Stimulated activated CD4-positive, alpha-beta T cell treated with anti-CD3 and anti-CD28 coated beads, Interleukin-15, amount 100 ng/mL, for 24 hours (primary cell): ENCODE data around the gene LRRC18.
A peak's percentile ranks its signal among the peaks of the same experiment; 100 is the strongest.

Experiments used
- DNase-seq: peaks from one replicate; pipeline ENCODE4 v3.0.0-alpha.2; 2020

LRRC18 gene

GRCh38 chr10:48905311-48905710 lies 34.3 kb downstream of the LRRC18 start:
- no peak for DNase-seq

DNA sequence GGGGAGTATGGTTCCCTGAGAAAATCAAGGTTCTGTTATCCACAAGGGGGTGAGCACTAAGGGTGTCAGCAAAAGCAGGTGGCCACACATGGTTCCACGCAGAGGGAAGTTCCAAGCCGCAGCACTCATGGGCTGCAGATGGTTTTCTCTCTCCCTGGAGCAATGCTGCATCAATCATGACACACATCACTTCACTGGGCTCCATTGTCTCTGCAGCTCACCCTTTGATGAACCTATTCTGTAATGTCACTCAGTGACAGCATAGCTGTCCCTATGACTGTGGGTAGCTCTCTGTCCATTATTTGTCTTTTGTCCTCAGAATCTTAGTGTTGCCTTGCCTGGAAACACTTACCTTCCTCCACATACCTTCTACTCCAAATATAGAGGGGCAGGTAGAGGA lies 34.8 kb downstream of the LRRC18 start:
- no peak for DNase-seq

- DNase-seq: no peak
These were observed 36.5 kb downstream of the LRRC18 start for GRCh38 chr10:48903151-48903550.

GRCh38 chr10:48902096-48902495 lies 37.5 kb downstream of the LRRC18 start:
- DNase-seq: no peak

- DNase-seq: no peak
These were observed 38.3 kb downstream of the LRRC18 start for GRCh38 chr10:48901319-48901718.

DNA sequence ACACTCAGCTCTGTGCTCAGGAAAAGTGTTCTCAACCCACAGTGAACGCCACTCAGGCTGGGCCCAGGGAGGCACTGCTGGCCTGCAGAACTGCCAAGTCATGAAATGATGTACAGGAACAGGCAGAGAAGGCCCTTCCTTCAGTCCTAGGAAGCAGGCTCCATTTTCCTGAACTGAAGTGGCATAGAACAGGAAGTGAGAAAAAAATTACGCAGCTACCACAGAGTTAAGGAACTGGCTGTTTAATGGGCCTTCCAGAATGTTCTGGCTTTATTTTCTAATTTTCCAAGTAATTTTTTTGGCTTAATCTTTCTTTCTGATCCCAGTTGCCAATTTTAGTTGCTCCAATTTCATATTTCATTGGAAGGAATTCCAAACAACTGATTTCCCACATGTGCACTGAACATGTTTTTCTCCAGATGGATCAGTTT lies 39.3 kb downstream of the LRRC18 start:
- no peak for DNase-seq

- no peak for DNase-seq
These were observed 39.9 kb downstream of the LRRC18 start for GRCh38 chr10:48899781-48900180.

- DNase-seq: no peak
These were observed 41.2 kb downstream of the LRRC18 start for GRCh38 chr10:48898426-48898825.

DNA sequence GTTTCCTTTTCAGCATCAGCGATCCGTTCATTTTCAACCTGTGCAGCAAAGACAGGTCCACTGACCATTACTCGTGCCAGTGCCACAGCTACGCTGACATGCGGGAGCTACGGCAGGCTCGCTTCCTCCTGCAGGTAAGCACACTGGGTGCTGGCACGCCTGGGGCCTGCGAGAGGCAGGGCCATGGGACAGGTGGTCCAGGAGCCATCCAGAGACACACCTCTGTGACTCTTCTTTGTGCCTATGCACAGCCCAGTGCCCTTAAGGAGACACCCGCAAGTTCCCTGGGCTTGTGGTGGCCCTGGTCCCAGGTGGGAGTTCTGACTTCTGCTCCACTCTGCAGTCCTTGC lies 42.2 kb downstream of the LRRC18 start:
- no peak for DNase-seq

- DNase-seq: no peak
These were observed 42.7 kb downstream of the LRRC18 start for GRCh38 chr10:48896756-48897440.

- no peak for DNase-seq
These were observed 43.8 kb downstream of the LRRC18 start for GRCh38 chr10:48895803-48896195.

- DNase-seq: no peak
These were observed 44.5 kb downstream of the LRRC18 start for GRCh38 chr10:48894911-48895802.

GRCh38 chr10:48890888-48891850 lies 48.5 kb downstream of the LRRC18 start:
- DNase-seq: no peak

GRCh38 chr10:48887982-48888381 lies 51.7 kb downstream of the LRRC18 start:
- no peak for DNase-seq

DNA sequence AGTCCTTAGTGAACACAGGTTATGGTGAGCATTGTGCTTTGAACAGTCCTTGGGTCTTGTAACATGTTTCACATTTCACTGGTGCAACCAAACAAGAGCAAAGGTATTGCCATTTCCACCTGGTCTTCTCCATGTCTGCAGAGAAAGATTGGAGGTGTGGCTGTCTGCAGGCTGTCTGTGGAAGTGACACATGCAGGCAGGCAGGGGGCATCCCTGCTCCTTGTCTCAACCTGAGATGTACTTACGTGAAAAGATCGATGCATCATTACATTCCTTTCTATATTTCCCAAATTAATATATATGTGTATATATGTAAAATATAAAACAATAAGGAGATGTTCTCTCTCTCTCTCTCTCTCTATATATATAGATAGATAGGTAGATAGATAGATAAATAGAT lies 54.3 kb downstream of the LRRC18 start:
- peak; percentile 12 for DNase-seq

DNA sequence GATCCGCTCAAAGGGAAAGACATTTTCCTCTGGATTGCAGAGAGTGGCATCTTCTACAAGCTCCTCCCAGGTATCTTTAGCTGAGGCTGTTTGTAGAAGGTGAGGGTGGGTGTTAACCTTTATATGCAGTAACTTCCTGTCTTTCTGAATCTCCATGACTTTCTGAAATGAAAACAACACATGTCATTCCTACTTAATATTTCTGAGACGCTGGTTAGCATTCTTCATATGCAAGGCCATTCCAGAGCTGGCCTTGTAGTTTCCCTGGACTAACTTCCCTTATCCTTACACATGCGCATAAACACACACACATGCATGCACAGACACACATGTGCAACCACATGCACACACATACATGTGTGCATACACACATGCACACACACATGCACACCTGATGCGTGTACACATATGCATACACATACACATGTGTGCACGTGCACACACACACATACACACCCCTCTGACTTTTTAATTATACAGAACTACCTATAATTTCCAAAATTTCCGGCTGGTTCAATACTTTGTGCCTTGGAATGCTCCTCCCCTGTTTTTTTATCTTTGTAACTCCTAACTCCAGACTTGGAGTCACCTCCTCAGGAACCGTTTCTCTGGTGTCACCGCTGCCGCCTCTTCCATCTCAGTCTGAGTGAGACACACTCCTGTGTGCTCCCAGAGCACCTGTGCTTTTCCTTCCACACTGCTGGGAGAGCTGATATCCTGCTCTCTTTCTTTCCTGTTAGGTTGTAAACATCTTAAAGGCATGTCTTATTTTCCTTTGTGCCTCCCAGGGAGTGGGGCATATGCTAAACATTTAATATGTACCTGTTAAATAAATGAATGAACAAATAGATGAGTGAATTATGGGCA lies 55.2 kb downstream of the LRRC18 start:
- DNase-seq: no peak

- no peak for DNase-seq
These were observed 55.9 kb downstream of the LRRC18 start for GRCh38 chr10:48883701-48884100.

GRCh38 chr10:48882881-48883280 lies 56.8 kb downstream of the LRRC18 start:
- no peak for DNase-seq

- DNase-seq: no peak
These were observed 57.7 kb downstream of the LRRC18 start for GRCh38 chr10:48881937-48882336.

- no peak for DNase-seq
These were observed 59.5 kb downstream of the LRRC18 start for GRCh38 chr10:48880016-48880705.

- no peak for DNase-seq
These were observed 60.2 kb downstream of the LRRC18 start for GRCh38 chr10:48879451-48879850.

GRCh38 chr10:48878091-48878490 lies 61.5 kb downstream of the LRRC18 start:
- DNase-seq: no peak
